ENCODE measurements around the gene WAC. TPM values are rescaled to one million over a fixed set of nuclear protein-coding genes. Genes with fewer than 3 reads are reported as not detected.

WAC gene
- polyA plus RNA-seq, 2 of the 4 experiments (the other 2 are of a cell fraction) = 63.9 to 133 TPM

- Histone ChIP-seq H3K4me3 (no peak overlapping the region), H3K4me2 (no peak overlapping the region), H3K27ac (no peak overlapping the region), H3K9me3 (peaks cover under 1% of the 10 kb centered on the region; the same call in 1 of the 3 replicates), H3K4me1 (no peaks in the 10 kb centered on the region)
- FAIRE-seq = no peak
- WGBS (ENCODE audit: missing lambda C conversion rate) = 58% methylated on average over 1 of the region's 1 CpG
- ATAC-seq = peak in 1 of 2 experiments; percentile 66; a peak in 2 of 6 replicates
- ChIA-PET CTCF (interaction anchor here (1.3 kb wide), 1 partner anchor 72 kb away, joined by 3 read pairs; no protein-coding TSS in a partner anchor), POLR2A (no interaction called here)
- TF ChIP-seq EHF (CRISPR knock-in tag; IDR thresholded peaks at IDR 0.05) = no peak
- no peak for DNase-seq (ENCODE audit: low read depth in 1 of 2, low spot score in 1 of 2)
These were observed 18.3 kb upstream of the WAC start for GRCh38 chr10:28514648-28515047.

GRCh38 chr10:28520346-28520745 lies 12.6 kb upstream of the WAC start:
- no peak overlapping the region for H3K27ac ChIP-seq
- ChIA-PET CTCF (no interaction called here), POLR2A (interaction anchor here (0.8 kb wide), 1 partner anchor 12 kb away, joined by 3 read pairs; no protein-coding TSS in a partner anchor)
- no peaks in the 10 kb centered on the region for H3K4me1 ChIP-seq
- 93% methylated on average over 3 of the region's 3 CpGs for WGBS (ENCODE audit: missing lambda C conversion rate)
- TF ChIP-seq SREBF2 (IDR thresholded peaks at IDR 0.05) = no peak
- TF ChIP-seq, protein P1, sequence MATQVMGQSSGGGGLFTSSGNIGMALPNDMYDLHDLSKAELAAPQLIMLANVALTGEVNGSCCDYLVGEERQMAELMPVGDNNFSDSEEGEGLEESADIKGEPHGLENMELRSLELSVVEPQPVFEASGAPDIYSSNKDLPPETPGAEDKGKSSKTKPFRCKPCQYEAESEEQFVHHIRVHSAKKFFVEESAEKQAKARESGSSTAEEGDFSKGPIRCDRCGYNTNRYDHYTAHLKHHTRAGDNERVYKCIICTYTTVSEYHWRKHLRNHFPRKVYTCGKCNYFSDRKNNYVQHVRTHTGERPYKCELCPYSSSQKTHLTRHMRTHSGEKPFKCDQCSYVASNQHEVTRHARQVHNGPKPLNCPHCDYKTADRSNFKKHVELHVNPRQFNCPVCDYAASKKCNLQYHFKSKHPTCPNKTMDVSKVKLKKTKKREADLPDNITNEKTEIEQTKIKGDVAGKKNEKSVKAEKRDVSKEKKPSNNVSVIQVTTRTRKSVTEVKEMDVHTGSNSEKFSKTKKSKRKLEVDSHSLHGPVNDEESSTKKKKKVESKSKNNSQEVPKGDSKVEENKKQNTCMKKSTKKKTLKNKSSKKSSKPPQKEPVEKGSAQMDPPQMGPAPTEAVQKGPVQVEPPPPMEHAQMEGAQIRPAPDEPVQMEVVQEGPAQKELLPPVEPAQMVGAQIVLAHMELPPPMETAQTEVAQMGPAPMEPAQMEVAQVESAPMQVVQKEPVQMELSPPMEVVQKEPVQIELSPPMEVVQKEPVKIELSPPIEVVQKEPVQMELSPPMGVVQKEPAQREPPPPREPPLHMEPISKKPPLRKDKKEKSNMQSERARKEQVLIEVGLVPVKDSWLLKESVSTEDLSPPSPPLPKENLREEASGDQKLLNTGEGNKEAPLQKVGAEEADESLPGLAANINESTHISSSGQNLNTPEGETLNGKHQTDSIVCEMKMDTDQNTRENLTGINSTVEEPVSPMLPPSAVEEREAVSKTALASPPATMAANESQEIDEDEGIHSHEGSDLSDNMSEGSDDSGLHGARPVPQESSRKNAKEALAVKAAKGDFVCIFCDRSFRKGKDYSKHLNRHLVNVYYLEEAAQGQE (IDR thresholded peaks at IDR 0.05) = no peak
- TF ChIP-seq HMGXB4 (CRISPR knock-in tag; IDR thresholded peaks at IDR 0.05; ENCODE audit: borderline replicate concordance) = no peak
- no peak for TF ChIP-seq TP53 (CRISPR knock-in tag; IDR thresholded peaks at IDR 0.05)
- TF ChIP-seq KDM1A (IDR thresholded peaks at IDR 0.05; ENCODE audit: low read depth) = no peak
- no peak for TF ChIP-seq GATA3 (IDR thresholded peaks at IDR 0.05; ENCODE audit: borderline replicate concordance)
- TF ChIP-seq ZFP36 (IDR thresholded peaks at IDR 0.05; ENCODE audit: borderline replicate concordance, partially characterized antibody) = no peak
- TF ChIP-seq PBX3 (IDR thresholded peaks at IDR 0.05) = no peak
- TF ChIP-seq BHLHE40 (IDR thresholded peaks at IDR 0.05; ENCODE audit: low read depth, low read length) = no peak
- TF ChIP-seq, protein P2, sequence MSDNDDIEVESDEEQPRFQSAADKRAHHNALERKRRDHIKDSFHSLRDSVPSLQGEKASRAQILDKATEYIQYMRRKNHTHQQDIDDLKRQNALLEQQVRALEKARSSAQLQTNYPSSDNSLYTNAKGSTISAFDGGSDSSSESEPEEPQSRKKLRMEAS (IDR thresholded peaks at IDR 0.05) = no peak
- no peak for TF ChIP-seq ELK1 (IDR thresholded peaks at IDR 0.05; ENCODE audit: low read depth, low read length)
- no peak for TF ChIP-seq MYC (IDR thresholded peaks at IDR 0.05; ENCODE audit: borderline replicate concordance, low read length)
- TF ChIP-seq HOXA7 (CRISPR knock-in tag; IDR thresholded peaks at IDR 0.05) = no peak
- TF ChIP-seq NPAS2 (CRISPR knock-in tag; IDR thresholded peaks at IDR 0.05; ENCODE audit: borderline replicate concordance) = no peak
- no peak for TF ChIP-seq POLR2AphosphoS2 (conservative IDR thresholded peaks at IDR 0.05; ENCODE audit: low read length)
- TF ChIP-seq MAZ (IDR thresholded peaks at IDR 0.05; ENCODE audit: borderline replicate concordance, low read depth, low read length) = no peak
- FAIRE-seq (no peak), ATAC-seq (no peak), DNase-seq (ENCODE audit: low read depth in 1 of 2, low spot score in 1 of 2) (no peak)
- H3K9me3 ChIP-seq = peaks cover 17% of the 10 kb centered on the region; the same call in 2 of the 3 replicates
- H3K4me2 ChIP-seq = no peak overlapping the region
- no peak overlapping the region for H3K4me3 ChIP-seq
